ENCODE results near the gene TBX18. TPM values are rescaled to one million over a fixed set of nuclear protein-coding genes. Genes with fewer than 3 reads are reported as not detected.

The TBX18 gene
- total and polyA plus RNA-seq, 2 of the 4 experiments (the other 2 are of a cell fraction) = 0.86 to 1.3 TPM

DNA sequence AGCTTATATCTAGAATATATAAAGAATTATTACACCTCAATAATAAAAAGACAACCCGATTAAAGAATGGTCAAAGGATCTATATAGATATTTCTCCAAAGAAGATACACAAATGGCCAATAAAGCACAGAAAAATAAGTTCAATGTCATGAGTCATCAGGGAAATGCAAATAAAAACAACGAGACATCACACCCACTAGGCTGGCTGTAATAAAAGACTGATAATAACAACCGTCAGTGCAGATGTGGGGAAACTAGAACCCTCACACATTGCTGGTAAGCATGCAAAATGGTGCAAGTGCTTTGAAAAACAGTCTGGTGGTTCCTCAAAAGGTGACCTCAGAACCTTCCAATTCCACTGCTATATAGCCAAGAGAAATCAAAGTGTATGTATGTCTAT lies 33.0 kb downstream of the TBX18 start:
- CTCF ChIA-PET = no interaction called here
- in situ Hi-C loops (cut with MboI; ENCODE audit: low sequenced_read_pairs) (no loop called here), dilution Hi-C loops (cut with HindIII; ENCODE audit: low sequenced_read_pairs, unreplicated experiment) (no loop called here)

More for the DNA sequence above, 33.0 kb downstream of the TBX18 start:
- Histone ChIP-seq H2AK5ac (ENCODE audit: low read depth, low read length) (no peak overlapping the region), H3K14ac (replicated peaks; ENCODE audit: low read depth, low read length) (no peak overlapping the region), H3K4me2 (ENCODE audit: low read depth, low read length) (no peak overlapping the region), H2BK5ac (ENCODE audit: low read depth, low read length, poor library complexity, severe bottlenecking) (no peak overlapping the region), H2AK9ac (replicated peaks; ENCODE audit: low read depth, low read length, poor library complexity) (no peak overlapping the region), H4K20me1 (ENCODE audit: insufficient read depth, low read length) (no peaks in the 10 kb centered on the region), H3K27ac (ENCODE audit: insufficient read depth, low read length) (no peak overlapping the region), H3K79me1 (ENCODE audit: low read depth in 1 of 2, low read length in 2 of 2) (no peaks in the 10 kb centered on the region), H3K9ac (ENCODE audit: low read depth, low read length) (no peak overlapping the region), H2BK20ac (ENCODE audit: low read depth, low read length) (no peak overlapping the region), H3K9me1 (ENCODE audit: insufficient read depth, low read length) (no peaks in the 10 kb centered on the region), H3K27me3 (ENCODE audit: control insufficient read depth, insufficient read depth, low read length) (no peaks in the 10 kb centered on the region), H3K4ac (ENCODE audit: low read depth, low read length) (no peak overlapping the region), H2BK15ac (ENCODE audit: low read depth, low read length) (no peak overlapping the region), H3K4me1 (ENCODE audit: control insufficient read depth, insufficient read depth, low read length) (no peaks in the 10 kb centered on the region), H2BK120ac (ENCODE audit: low read depth, low read length) (no peak overlapping the region), H4K91ac (ENCODE audit: insufficient read depth, low read depth, low read length) (no peak overlapping the region), H3K4me3 (ENCODE audit: insufficient read depth, low read depth, low read length) (no peak overlapping the region), H4K5ac (ENCODE audit: low read depth, low read length) (no peak overlapping the region), H3K56ac (ENCODE audit: extremely low read depth, insufficient read depth, low read length) (no peak overlapping the region), H3K9me3 (ENCODE audit: control insufficient read depth, insufficient read depth, low read length) (no peaks in the 10 kb centered on the region), H4K8ac (ENCODE audit: low read depth in 2 of 2, low read length in 2 of 2) (no peak overlapping the region), H3K18ac (ENCODE audit: low read depth, low read length) (no peak overlapping the region), H3K36me3 (ENCODE audit: control insufficient read depth, insufficient read depth, low read length) (no peaks in the 10 kb centered on the region), H2AFZ (replicated peaks; ENCODE audit: low read length, poor library complexity) (no peak overlapping the region), H3K23ac (ENCODE audit: low read depth, low read length) (no peak overlapping the region)
- intact Hi-C loops (cut with micrococcal nuclease) = no loop called here
- BruUV-seq (replicated peaks) = no TSS peak
- ATAC-seq (ENCODE audit: low read depth) (no peak), DNase-seq (no peak)
- TF ChIP-seq RAD21 (IDR thresholded peaks at IDR 0.05; ENCODE audit: low read length) (no peak), RCOR1 (IDR thresholded peaks at IDR 0.05; ENCODE audit: insufficient replicate concordance, low read length) (no peak), BHLHE40 (IDR thresholded peaks at IDR 0.05; ENCODE audit: low read depth, low read length) (no peak), RFX5 (IDR thresholded peaks at IDR 0.05; ENCODE audit: low read depth, low read length) (no peak), NFE2L2 (IDR thresholded peaks at IDR 0.05; ENCODE audit: low read depth, low read length) (no peak), CHD1 (IDR thresholded peaks at IDR 0.05; ENCODE audit: low read depth, low read length) (no peak), MXI1 (IDR thresholded peaks at IDR 0.05; ENCODE audit: borderline replicate concordance, low read depth, low read length) (no peak), SMC3 (IDR thresholded peaks at IDR 0.05; ENCODE audit: low read depth, low read length) (no peak), POLR2A (IDR thresholded peaks at IDR 0.05; ENCODE audit: low read depth, low read length) (no peak), FOS (IDR thresholded peaks at IDR 0.05; ENCODE audit: low read depth, low read length) (no peak), MAZ (IDR thresholded peaks at IDR 0.05; ENCODE audit: borderline replicate concordance, low read depth, low read length) (no peak)
- TF ChIP-seq, protein P1, sequence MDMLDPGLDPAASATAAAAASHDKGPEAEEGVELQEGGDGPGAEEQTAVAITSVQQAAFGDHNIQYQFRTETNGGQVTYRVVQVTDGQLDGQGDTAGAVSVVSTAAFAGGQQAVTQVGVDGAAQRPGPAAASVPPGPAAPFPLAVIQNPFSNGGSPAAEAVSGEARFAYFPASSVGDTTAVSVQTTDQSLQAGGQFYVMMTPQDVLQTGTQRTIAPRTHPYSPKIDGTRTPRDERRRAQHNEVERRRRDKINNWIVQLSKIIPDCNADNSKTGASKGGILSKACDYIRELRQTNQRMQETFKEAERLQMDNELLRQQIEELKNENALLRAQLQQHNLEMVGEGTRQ (IDR thresholded peaks at IDR 0.05; ENCODE audit: low read depth, low read length) = no peak
- WGBS, 2 experiments (ENCODE audit: extremely low coverage in 2 of 2, insufficient read length in 1 of 2) = no CpG with 5 or more reads among the region's 3 CpGs
- POLR2A ChIA-PET (ENCODE audit: unreplicated experiment) = no interaction called here
